Lung (tissue), 12 donors: Measurements from ENCODE around the gene MAGI2. TPM values are rescaled to one million over a fixed set of nuclear protein-coding genes. Genes with fewer than 3 reads are reported as not detected.

Experiments used
- ATAC-seq: fragments of 200-7000 bp; cut with Tn5 transposase; one replicate; pipeline ENCODE4 v1.9.1; 2020; ENCODE audit warnings: moderate number of reproducible peaks; ENCODE audit not compliant: insufficient read depth, low FRiP score
- DNase-seq, 3 donors: peaks; one replicate each; pipeline ENCODE4 v3.0.0-alpha.2; 2013 to 2017
- H3K27ac ChIP-seq, 2 donors: one replicate each; pipeline ENCODE4 v1.5.1; 2013; ENCODE audit warnings: mild to moderate bottlenecking in 2 of 2, moderate library complexity in 2 of 2, control low read depth in 1 of 2, inconsistent platforms in 1 of 2, low read depth in 1 of 2, low read length in 1 of 2
- H3K27me3 ChIP-seq, 3 donors: one replicate each; pipeline ENCODE4 v1.5.1; 2013; ENCODE audit warnings: low read length in 2 of 3; ENCODE audit not compliant: control insufficient read depth in 3 of 3, insufficient read depth in 3 of 3
- H3K36me3 ChIP-seq, 4 donors: one replicate each; pipeline ENCODE4 v1.5.1; 2013; ENCODE audit warnings: low read length in 4 of 4, mild to moderate bottlenecking in 1 of 4, moderate library complexity in 1 of 4; ENCODE audit not compliant: control insufficient read depth in 4 of 4, insufficient read depth in 4 of 4
- H3K4me1 ChIP-seq, 5 donors: one replicate each; pipeline ENCODE4 v1.5.1; 2013; ENCODE audit warnings: low read length in 5 of 5, mild to moderate bottlenecking in 2 of 5, moderate library complexity in 1 of 5; ENCODE audit not compliant: control insufficient read depth in 5 of 5, insufficient read depth in 5 of 5
- H3K4me3 ChIP-seq: one replicate; pipeline ENCODE4 v1.5.1; 2013; ENCODE audit warnings: mild to moderate bottlenecking, control low read depth, moderate library complexity
- H3K9ac ChIP-seq, 2 donors: one replicate each; pipeline ENCODE4 v1.5.1; 2013; ENCODE audit warnings: low read length in 2 of 2, control low read depth in 1 of 2; ENCODE audit not compliant: insufficient read depth in 1 of 2
- H3K9me3 ChIP-seq, 4 donors: one replicate each; pipeline ENCODE4 v1.5.1; 2013; ENCODE audit warnings: low read length in 3 of 4, mild to moderate bottlenecking in 1 of 4, moderate library complexity in 1 of 4; ENCODE audit not compliant: control insufficient read depth in 4 of 4, insufficient read depth in 3 of 4
- CTCF ChIP-seq: IDR thresholded peaks from 2 replicates; pipeline ENCODE4 v1.5.1; 2012; ENCODE audit warnings: mild to moderate bottlenecking; ENCODE audit errors: control extremely low read depth, extremely low read depth
- WGBS, 2 donors: extraction: QIAGEN DNeasy Blood & Tissue Kit; methylation state at CpG; one replicate each; pipeline ENCODE4 v1.1.7; 2013; 5-methylcytosine and 5-hydroxymethylcytosine counted together
- polyA plus RNA-seq, 2 donors: library from polyadenylated mRNA; stranded (reverse); fragments of 200-250 nt; gene quantifications; one replicate each; pipeline ENCODE4 v1.2.1, GENCODE V29; 2013
- total RNA-seq, 2 donors: library from RNA; depleted of rRNA in 1 of 2; stranded (reverse); fragments of >200 nt in 1 of 2; gene quantifications; one replicate each; pipeline ENCODE4 v1.2.1, GENCODE V29; 2014 to 2021
- donor health status: control.
- donor health status: control.
- donor health status: Bipolar disorder and iron deficiency.
- donor health status: healthy.
- donor health status: DM: yes; HTN: yes; CAD: no.

The MAGI2 gene
- total and polyA plus RNA-seq, 4 donors: 0.94 to 18.0 (median 5.3) TPM

DNA sequence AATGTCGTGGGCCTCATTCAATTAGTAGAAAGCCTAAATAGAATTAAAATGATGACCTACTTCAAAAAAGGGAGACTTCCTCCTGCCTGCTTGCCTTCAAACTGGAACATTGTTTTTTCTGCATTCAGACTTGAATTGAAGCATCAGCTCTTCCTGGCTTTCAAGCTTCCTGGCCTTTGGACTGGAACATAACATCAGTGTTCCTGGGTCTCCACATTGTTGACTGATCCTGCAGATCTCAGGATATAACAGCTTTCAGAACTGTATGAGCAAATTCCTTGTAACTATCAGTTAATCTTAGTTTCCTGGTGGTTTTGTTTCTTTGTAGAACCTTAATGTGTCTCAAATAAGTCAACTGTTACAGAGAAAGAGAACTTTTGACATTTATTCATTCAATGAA is 18.6 kb downstream of the MAGI2 start:
- DNase-seq (no peak), ATAC-seq (no peak)
- no peak overlapping the region for H3K27ac ChIP-seq
- no peaks in the 10 kb centered on the region for H3K4me1 ChIP-seq
- 0 to 61% methylated on average over 1 of the region's 1 CpG for WGBS, 2 donors
- H3K4me3 ChIP-seq: no peak overlapping the region
- H3K9ac ChIP-seq: no peak overlapping the region
- no peaks in the 10 kb centered on the region for H3K27me3 ChIP-seq
- H3K9me3 ChIP-seq: no peaks in the 10 kb centered on the region
- no peak for TF ChIP-seq CTCF
- H3K36me3 ChIP-seq: no peaks in the 10 kb centered on the region

- Histone ChIP-seq H3K4me1 (no peaks in the 10 kb centered on the region), H3K27ac (no peak overlapping the region), H3K27me3 (no peaks in the 10 kb centered on the region), H3K9ac (no peak overlapping the region), H3K4me3 (no peak overlapping the region), H3K9me3 (no peaks in the 10 kb centered on the region), H3K36me3 (no peaks in the 10 kb centered on the region)
- no peak for TF ChIP-seq CTCF
- 94% methylated on average over 1 of the region's 1 CpG for WGBS, 2 donors
- ATAC-seq (no peak), DNase-seq (no peak)
These were observed 19.4 kb downstream of the MAGI2 start for GRCh38 chr7:79434098-79434497.

DNA sequence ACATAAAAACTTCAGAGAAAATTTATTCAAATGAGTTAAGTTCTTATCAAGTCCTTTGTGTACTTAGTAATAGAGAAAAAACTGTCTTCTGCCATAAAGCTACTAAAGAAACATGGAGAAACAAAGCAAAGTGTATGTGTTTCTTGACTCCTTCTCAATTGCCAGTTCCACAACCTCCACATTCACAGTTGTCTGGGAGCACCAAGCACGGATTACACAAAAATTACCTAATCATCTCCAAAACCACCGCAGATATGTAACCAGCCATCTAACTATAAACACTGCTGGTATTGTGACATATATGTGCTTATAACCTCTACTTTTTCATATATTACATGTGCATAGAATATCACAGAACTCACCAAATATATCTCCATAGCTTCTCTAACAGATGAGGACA is 23.1 kb downstream of the MAGI2 start:
- Histone ChIP-seq H3K9ac (no peak overlapping the region), H3K27me3 (no peaks in the 10 kb centered on the region), H3K36me3 (no peaks in the 10 kb centered on the region), H3K27ac (no peak overlapping the region), H3K4me3 (no peak overlapping the region), H3K4me1 (no peaks in the 10 kb centered on the region), H3K9me3 (no peaks in the 10 kb centered on the region)
- no peak for TF ChIP-seq CTCF
- DNase-seq (no peak), ATAC-seq (no peak)
- WGBS, 2 donors: 63 to 92% methylated on average over 2 of the region's 2 CpGs

DNA sequence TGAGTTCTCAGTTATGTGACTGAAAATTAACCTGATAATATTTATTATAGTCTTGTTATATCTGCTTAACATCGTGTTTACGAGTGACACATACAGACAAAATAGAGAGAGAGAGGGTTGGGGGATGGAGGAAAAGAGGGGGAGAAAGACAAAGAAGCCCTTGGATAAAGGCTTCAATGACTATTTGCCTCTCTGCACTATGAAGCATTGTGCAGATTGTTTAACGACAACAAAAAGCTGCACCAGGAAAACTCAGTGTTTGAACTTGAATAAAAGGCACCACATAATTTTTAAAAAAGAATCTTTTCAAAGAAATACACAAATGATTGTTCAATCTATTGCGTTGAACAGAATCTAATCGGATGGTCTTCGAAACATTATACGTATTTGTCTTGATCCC is 27.8 kb downstream of the MAGI2 start:
- ATAC-seq (no peak), DNase-seq (no peak)
- TF ChIP-seq CTCF: no peak
- WGBS, 2 donors: 80 to 86% methylated on average over 7 of the region's 7 CpGs
- Histone ChIP-seq H3K9me3 (no peaks in the 10 kb centered on the region), H3K9ac (no peak overlapping the region), H3K27me3 (no peaks in the 10 kb centered on the region), H3K27ac (no peak overlapping the region), H3K36me3 (no peaks in the 10 kb centered on the region), H3K4me1 (peaks cover 0 to under 1% (median 0%) of the 10 kb centered on the region in 5 donors), H3K4me3 (no peak overlapping the region)
